Spleen (tissue), 11 donors: ENCODE data around the gene SCYL1. TPM values are rescaled to one million over a fixed set of nuclear protein-coding genes. Genes with fewer than 3 reads are reported as not detected.

Experiments
- DNase-seq: peaks from one replicate; pipeline ENCODE4 v3.0.0-alpha.2; 2020
- H3K27ac ChIP-seq, 8 donors: fragments of 200-600 bp; sonication (generic) in 7 of 8; 1 replicate in 4 of 8; 2 replicates in 4 of 8; pipeline versions ENCODE4 v1.5.0 to v1.8.0; 2016 to 2021; ENCODE audit warnings: inconsistent platforms in 4 of 8, mild to moderate bottlenecking in 4 of 8, moderate library complexity in 1 of 8
- H3K27me3 ChIP-seq, 7 donors: fragments of 200-600 bp; sonication (generic) in 6 of 7; replicated peaks in 1 of 7; 1 replicate in 4 of 7; 2 replicates in 3 of 7; pipeline versions ENCODE4 v1.5.0 to v1.8.0; 2016 to 2021; ENCODE audit warnings: inconsistent platforms in 3 of 7, mild to moderate bottlenecking in 1 of 7
- H3K36me3 ChIP-seq, 6 donors: fragments of 200-600 bp; sonication (generic) in 5 of 6; 1 replicate in 4 of 6; 2 replicates in 2 of 6; pipeline versions ENCODE4 v1.5.0 to v1.8.0; 2016 to 2021; ENCODE audit warnings: inconsistent platforms in 2 of 6
- H3K4me1 ChIP-seq, 6 donors: fragments of 200-600 bp; sonication (generic) in 5 of 6; 1 replicate in 3 of 6; 2 replicates in 3 of 6; pipeline versions ENCODE4 v1.5.0 to v1.8.0; 2016 to 2021; ENCODE audit warnings: inconsistent platforms in 3 of 6
- H3K4me3 ChIP-seq, 8 donors: fragments of 200-600 bp; sonication (generic) in 7 of 8; 1 replicate in 4 of 8; 2 replicates in 4 of 8; pipeline versions ENCODE4 v1.5.0 to v1.8.0; 2016 to 2021; ENCODE audit warnings: inconsistent platforms in 4 of 8, mild to moderate bottlenecking in 4 of 8, moderate library complexity in 2 of 8
- H3K9me3 ChIP-seq, 8 donors: fragments of 200-600 bp; sonication (generic) in 7 of 8; 1 replicate in 4 of 8; 2 replicates in 4 of 8; pipeline versions ENCODE4 v1.5.0 to v1.8.0; 2016 to 2021; ENCODE audit warnings: inconsistent platforms in 4 of 8
- CTCF ChIP-seq, 11 experiments: fragments of 200-600 bp in 7 of 11; fragments of 450-650 bp in 4 of 11; sonication (generic) in 4 of 11; IDR thresholded peaks in 8 of 11; conservative IDR thresholded peaks in 3 of 11; 1 replicate in 7 of 11; 2 replicates in 4 of 11; pipeline versions ENCODE4 v1.4.0 to v1.8.0; 2016 to 2021; ENCODE audit warnings: antibody characterized with exemption in 11 of 11, inconsistent platforms in 4 of 11, mild to moderate bottlenecking in 1 of 11
- POLR2A ChIP-seq, 3 donors: fragments of 450-650 bp; IDR thresholded peaks; one replicate each; pipeline ENCODE4 v1.5.1; 2017; ENCODE audit warnings: antibody characterized with exemption in 3 of 3, mild to moderate bottlenecking in 1 of 3
- POLR2AphosphoS5 ChIP-seq, 3 donors: sonication (generic); formaldehyde crosslinking; IDR thresholded peaks; one replicate each; pipeline ENCODE4 v1.5.1; 2017; ENCODE audit warnings: antibody characterized with exemption in 3 of 3
- WGBS, 5 donors: extraction: QIAGEN DNeasy Blood & Tissue Kit in 3 of 5; methylation state at CpG; one replicate each; pipeline versions ENCODE4 v1.1.5 to v1.1.7; 2013 to 2018; 5-methylcytosine and 5-hydroxymethylcytosine counted together
- intact Hi-C: fragments of 100-400 bp; cut with DNase I; formaldehyde crosslinking; loops from one replicate; pipeline ENCODE4 v1.15.0; 2023; ENCODE audit warnings: low total_unique reads
- polyA plus RNA-seq, 3 donors: library from polyadenylated mRNA; stranded (reverse); fragments of 200-250 nt; gene quantifications; one replicate each; pipeline ENCODE4 v1.2.1, GENCODE V29; 2013
- total RNA-seq, 7 donors: library from RNA; depleted of rRNA in 3 of 7; stranded (reverse); fragments of >200 nt in 3 of 7; fragmentation: NEBNext Ultra II Directional in 4 of 7; extraction: Animal tissue kit (Norgen Biotek cat#: 25700) in 4 of 7; gene quantifications; one replicate each; pipeline versions ENCODE4 v1.1.0 to v1.2.1, GENCODE V29; 2016 to 2021
- donor health status: healthy with polysubstance abuse.
- donor health status: DM: no; HTN: no; CAD: no; lungs with moderate emphysema.
- donor health status: DM: no; HTN: no; CAD: no.
- donor health status: Bipolar disorder and iron deficiency.
- donor health status: healthy.
- donor health status: DM: no; HTN: no; CAD: no.
- donor health status: DM: yes; HTN: yes; CAD: no.

The SCYL1 gene
- total and polyA plus RNA-seq, 10 donors, result 52.4 to 125 (median 74.8) TPM

GRCh38 chr11:65557280-65558001 lies 32.6 kb downstream of the SCYL1 start:
- 5 to 13% (median 6%) methylated on average over 18 to 47 of the region's 47 CpGs for WGBS, 5 donors
- Histone ChIP-seq H3K36me3 (no peaks in the 10 kb centered on the region), H3K4me3 (peak overlapping the region; percentile 35 to 76 (median 50)), H3K27ac (peak overlapping the region; percentile 73 to 91 (median 88)), H3K9me3 (no peaks in the 10 kb centered on the region), H3K4me1 (peaks cover 49 to 88% (median 80%) of the 10 kb centered on the region in 6 donors), H3K27me3 (peaks cover 0 to 18% (median 0%) of the 10 kb centered on the region in 7 donors)
- TF ChIP-seq POLR2AphosphoS5 (IDR thresholded peaks at IDR 0.05), result no peak
- TF ChIP-seq CTCF (IDR thresholded peaks at IDR 0.05 in 8 of 11, conservative IDR thresholded peaks at IDR 0.05 in 3 of 11), result no peak
- no peak for TF ChIP-seq POLR2A (IDR thresholded peaks at IDR 0.05)
- intact Hi-C loops, result no loop called here
- DNase-seq, result peak; percentile 87

- peak within 1 kb of the TSS; percentile 73 to 91 (median 88) for H3K27ac ChIP-seq
- 0 to 1% (median 1%) methylated on average over 43 to 79 of the region's 79 CpGs for WGBS, 5 donors
- TF ChIP-seq POLR2A (IDR thresholded peaks at IDR 0.05), result no peak
- peak; percentile 54 to 82 (median 75) for TF ChIP-seq POLR2AphosphoS5 (IDR thresholded peaks at IDR 0.05)
- TF ChIP-seq CTCF (IDR thresholded peaks at IDR 0.05 in 8 of 11, conservative IDR thresholded peaks at IDR 0.05 in 3 of 11), result peak in 1 of 11 experiments; percentile 8
- intact Hi-C loops, result no loop called here
- peak; percentile 89 for DNase-seq
- H3K27me3 ChIP-seq, result peaks cover 0 to 18% (median 0%) of the 10 kb centered on the region in 7 donors
- H3K36me3 ChIP-seq, result no peaks in the 10 kb centered on the region
- H3K4me1 ChIP-seq, result peaks cover 40 to 80% (median 72%) of the 10 kb centered on the region in 6 donors
- H3K4me3 ChIP-seq, result peak within 1 kb of the TSS; percentile 35 to 76 (median 50)
- no peaks in the 10 kb centered on the region for H3K9me3 ChIP-seq
These were observed 33.4 kb downstream of the SCYL1 start, which contains the start of gene LTBP3 for GRCh38 chr11:65558002-65558929. Gene LTBP3, minus strand, starts transcription at chr11:65558359. Its CDS starts 400 bp downstream, at chr11:65557959.

- Histone ChIP-seq H3K27ac (peak overlapping the region; percentile 73 to 91 (median 88)), H3K4me3 (peak overlapping the region in 6 of 8 donors; percentile 47 to 76 (median 52)), H3K36me3 (no peaks in the 10 kb centered on the region), H3K27me3 (peaks cover 0 to 18% (median 0%) of the 10 kb centered on the region in 7 donors), H3K4me1 (peaks cover 34 to 77% (median 65%) of the 10 kb centered on the region in 6 donors), H3K9me3 (no peaks in the 10 kb centered on the region)
- WGBS, 5 donors, result 51 to 67% (median 58%) methylated on average over 11 to 19 of the region's 19 CpGs
- intact Hi-C loops, result no loop called here
- DNase-seq, result peak; percentile 79
- TF ChIP-seq POLR2AphosphoS5 (IDR thresholded peaks at IDR 0.05) (peak in 2 of 3 donors; percentile 13 to 35), CTCF (IDR thresholded peaks at IDR 0.05 in 8 of 11, conservative IDR thresholded peaks at IDR 0.05 in 3 of 11) (no peak), POLR2A (IDR thresholded peaks at IDR 0.05) (no peak)
These were observed 34.1 kb downstream of the SCYL1 start for GRCh38 chr11:65558930-65559509.
